AG04450 (cell line): ENCODE data around the gene ALG14. TPM values are rescaled to one million over a fixed set of nuclear protein-coding genes. Genes with fewer than 3 reads are reported as not detected.

Experiments used
- CTCF ChIA-PET: fragments of 300-600, 350-600 bp; formaldehyde crosslinking; extraction: SDS; loops from one replicate; lab custom pipeline; 2022; ENCODE audit warnings: antibody characterized with exemption, inconsistent platforms; lab: Charles Lee
- POLR2A ChIA-PET: fragments of 350-600 bp; formaldehyde crosslinking; extraction: SDS; loops from one replicate; lab custom pipeline; 2021; ENCODE audit warnings: antibody characterized with exemption, inconsistent platforms; lab: Yijun Ruan, JAX
- DNase-seq: peaks from one replicate; pipeline ENCODE4 v3.0.0-alpha.2; 2011; ENCODE audit warnings: low read depth, low spot score
- H3K27ac ChIP-seq: one replicate; pipeline ENCODE4 v1.5.1; 2012; ENCODE audit warnings: low read depth, low read length, control low read depth
- H3K27me3 ChIP-seq: one replicate; pipeline ENCODE4 v1.6.0; 2012; ENCODE audit warnings: low read length; ENCODE audit not compliant: control insufficient read depth, insufficient read depth
- H3K4me3 ChIP-seq: 2 replicates; pipeline ENCODE4 v1.5.1; 2011; ENCODE audit warnings: mild to moderate bottlenecking, low read depth, low read length, control low read depth
- H3K9me3 ChIP-seq: 2 replicates; pipeline ENCODE4 v1.5.1; 2012; ENCODE audit warnings: low read length; ENCODE audit not compliant: control insufficient read depth, insufficient read depth
- polyA plus RNA-seq: library from polyadenylated mRNA; depleted of rRNA; stranded (reverse); fragments of >200 nt; gene quantifications from 2 replicates; pipeline ENCODE4 v1.2.3, GENCODE V29; 2011
- TF ChIP-seq, protein P1 (sequence below): IDR thresholded peaks from 2 replicates; pipeline ENCODE4 v1.5.1; 2011; ENCODE audit warnings: low read depth, low read length, control low read depth, inconsistent platforms

The ALG14 gene
- polyA plus RNA-seq, 1 experiment: 3.1 TPM

DNA sequence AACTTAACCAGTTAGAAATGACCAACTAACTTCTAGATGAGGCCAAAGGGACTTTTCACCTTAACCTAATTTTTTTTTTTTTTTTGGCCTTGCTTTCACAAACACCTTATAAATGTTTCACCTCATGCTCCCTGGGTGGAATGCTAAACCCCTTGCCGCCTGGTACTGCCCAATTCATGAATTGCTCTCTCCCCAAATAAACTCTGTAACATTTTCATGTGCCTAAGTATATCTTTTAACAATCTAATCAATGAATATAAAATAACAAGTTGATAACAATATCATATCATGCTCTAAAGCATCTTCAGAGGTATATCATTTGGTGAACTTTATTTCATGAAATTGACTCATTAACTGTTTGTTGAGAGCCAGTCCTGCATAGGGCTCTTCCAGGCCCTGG is 134.9 kb downstream of the ALG14 start:
- CTCF ChIA-PET: no interaction called here
- POLR2A ChIA-PET: no interaction called here
- DNase-seq: no peak
- H3K27ac ChIP-seq: no peak overlapping the region
- H3K27me3 ChIP-seq: no peaks in the 10 kb centered on the region
- no peaks in the 10 kb centered on the region for H3K9me3 ChIP-seq
- H3K4me3 ChIP-seq: no peak overlapping the region
- TF ChIP-seq, protein P1, sequence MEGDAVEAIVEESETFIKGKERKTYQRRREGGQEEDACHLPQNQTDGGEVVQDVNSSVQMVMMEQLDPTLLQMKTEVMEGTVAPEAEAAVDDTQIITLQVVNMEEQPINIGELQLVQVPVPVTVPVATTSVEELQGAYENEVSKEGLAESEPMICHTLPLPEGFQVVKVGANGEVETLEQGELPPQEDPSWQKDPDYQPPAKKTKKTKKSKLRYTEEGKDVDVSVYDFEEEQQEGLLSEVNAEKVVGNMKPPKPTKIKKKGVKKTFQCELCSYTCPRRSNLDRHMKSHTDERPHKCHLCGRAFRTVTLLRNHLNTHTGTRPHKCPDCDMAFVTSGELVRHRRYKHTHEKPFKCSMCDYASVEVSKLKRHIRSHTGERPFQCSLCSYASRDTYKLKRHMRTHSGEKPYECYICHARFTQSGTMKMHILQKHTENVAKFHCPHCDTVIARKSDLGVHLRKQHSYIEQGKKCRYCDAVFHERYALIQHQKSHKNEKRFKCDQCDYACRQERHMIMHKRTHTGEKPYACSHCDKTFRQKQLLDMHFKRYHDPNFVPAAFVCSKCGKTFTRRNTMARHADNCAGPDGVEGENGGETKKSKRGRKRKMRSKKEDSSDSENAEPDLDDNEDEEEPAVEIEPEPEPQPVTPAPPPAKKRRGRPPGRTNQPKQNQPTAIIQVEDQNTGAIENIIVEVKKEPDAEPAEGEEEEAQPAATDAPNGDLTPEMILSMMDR: no peak

DNA sequence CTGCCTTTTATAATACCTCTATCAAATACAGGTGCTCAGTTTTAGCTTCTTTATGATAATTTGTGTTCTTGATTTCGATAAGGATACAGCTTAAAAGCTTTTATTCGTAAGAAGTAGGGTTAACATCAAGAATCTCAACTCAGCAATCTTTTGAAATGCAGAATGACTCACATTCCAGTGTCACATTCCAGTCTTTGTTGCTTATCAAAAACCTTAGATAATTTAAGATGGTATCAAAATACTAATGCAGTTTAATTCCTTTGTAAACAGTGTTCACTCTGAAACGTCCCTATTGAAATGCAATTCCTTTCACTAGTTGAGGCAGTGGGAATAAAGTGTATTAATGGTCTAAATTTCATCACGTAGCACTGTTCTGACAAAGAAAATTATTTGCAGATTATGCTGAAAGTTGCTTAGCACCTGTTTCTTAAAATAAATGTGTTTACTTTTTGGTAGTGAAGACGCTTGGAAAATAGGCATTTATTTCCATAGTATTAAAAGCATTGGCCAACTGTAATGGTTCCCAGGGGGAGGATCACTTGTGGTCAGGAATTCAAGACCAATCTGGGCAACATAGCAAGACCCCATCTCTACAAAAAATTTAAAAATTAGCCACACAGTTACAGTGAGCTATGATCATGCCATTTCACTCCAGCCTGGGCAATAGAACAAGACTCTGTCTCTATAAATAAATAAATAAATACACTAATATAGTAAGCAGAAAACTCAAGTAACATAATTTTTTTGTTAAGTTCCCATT is 135.7 kb downstream of the ALG14 start:
- POLR2A ChIA-PET: interaction anchor here (1.6 kb wide), 1 partner anchor 9 kb away, joined by 4 read pairs; the partner anchor contains the start of gene CNN3
- TF ChIP-seq, protein P1: no peak
- no peak overlapping the region for H3K4me3 ChIP-seq
- H3K9me3 ChIP-seq: no peaks in the 10 kb centered on the region
- no peak for DNase-seq
- H3K27me3 ChIP-seq: no peaks in the 10 kb centered on the region
- no peak overlapping the region for H3K27ac ChIP-seq
- CTCF ChIA-PET: no interaction called here

DNA sequence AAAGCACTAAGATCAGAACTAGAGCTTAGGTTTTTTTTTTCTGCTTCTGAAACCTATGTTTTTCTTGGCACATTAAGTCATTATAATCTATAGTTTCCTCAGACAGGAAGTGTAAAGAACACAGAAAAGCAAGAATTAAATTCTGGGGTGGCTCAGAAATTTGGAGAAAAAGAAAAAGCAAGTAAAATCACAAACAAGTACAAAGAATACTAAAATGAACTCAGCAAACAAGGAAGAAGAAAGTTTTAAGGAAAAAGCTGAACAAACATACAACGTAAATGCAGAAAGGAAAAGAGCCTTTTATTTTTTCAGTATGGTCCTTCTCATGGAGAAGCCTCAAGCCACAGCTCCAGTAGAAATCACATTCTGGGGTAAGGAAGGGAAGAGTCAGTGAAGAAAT is 137.3 kb downstream of the ALG14 start:
- Histone ChIP-seq H3K9me3 (no peaks in the 10 kb centered on the region), H3K27ac (peak overlapping the region; percentile 11), H3K27me3 (no peaks in the 10 kb centered on the region), H3K4me3 (no peak overlapping the region)
- POLR2A ChIA-PET: interaction anchor here (1.6 kb wide), 1 partner anchor 8 kb away, joined by 4 read pairs; the partner anchor contains the start of gene CNN3
- TF ChIP-seq, protein P1: no peak
- CTCF ChIA-PET: interaction anchor here (0.6 to 1.1 kb wide), 3 partner anchors 55 to 106 kb away, joined by 3 to 5 read pairs (median 3); no protein-coding TSS in a partner anchor
- DNase-seq: no peak

DNA sequence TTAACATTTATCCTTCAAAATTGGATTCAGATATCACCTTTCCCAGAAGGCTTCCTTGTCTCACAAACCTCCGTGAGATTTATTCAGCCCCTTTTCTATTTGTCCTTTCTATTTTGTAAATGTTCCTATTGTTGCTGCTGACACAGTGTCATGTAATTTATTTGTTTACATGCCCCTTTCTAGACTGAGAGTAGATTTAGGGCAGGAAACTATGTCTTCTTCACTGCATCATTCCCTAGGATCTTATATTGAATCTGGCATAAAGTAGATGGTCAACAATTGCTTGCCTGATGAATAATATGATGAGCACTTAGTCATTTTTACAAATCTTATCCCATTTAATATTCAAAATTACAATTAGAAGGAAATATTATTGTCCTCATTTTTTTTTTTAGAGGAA is 137.7 kb downstream of the ALG14 start:
- H3K9me3 ChIP-seq: no peaks in the 10 kb centered on the region
- TF ChIP-seq, protein P1: no peak
- H3K27me3 ChIP-seq: no peaks in the 10 kb centered on the region
- CTCF ChIA-PET: interaction anchor here (0.6 to 1.1 kb wide), 3 partner anchors 54 to 107 kb away, joined by 3 to 5 read pairs (median 3); no protein-coding TSS in a partner anchor
- DNase-seq: no peak
- no peak overlapping the region for H3K27ac ChIP-seq
- H3K4me3 ChIP-seq: no peak overlapping the region
- POLR2A ChIA-PET: interaction anchor here (1.6 kb wide), 1 partner anchor 7 kb away, joined by 4 read pairs; the partner anchor contains the start of gene CNN3

DNA sequence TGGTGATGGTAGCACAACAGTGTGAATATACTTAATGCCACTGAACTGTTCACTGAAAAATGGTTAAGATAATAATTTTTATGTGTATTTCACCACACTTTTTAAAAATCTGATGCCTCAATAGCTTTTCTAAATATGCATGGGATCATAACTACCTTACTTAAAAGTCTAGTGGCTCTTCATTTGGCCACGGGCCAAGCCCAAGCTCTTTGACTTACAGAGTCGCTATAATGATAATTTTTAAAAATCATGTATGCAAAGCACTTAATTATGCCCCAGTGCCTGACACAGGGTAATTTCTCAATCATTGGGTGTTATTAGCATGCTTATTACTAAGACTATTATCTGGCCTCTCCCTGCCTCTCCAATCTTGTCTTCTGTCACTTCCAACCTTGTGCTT is 138.2 kb downstream of the ALG14 start:
- ChIA-PET CTCF (interaction anchor here (0.6 to 1.1 kb wide), 2 partner anchors 80 to 81 kb away, joined by 3 to 5 read pairs; no protein-coding TSS in a partner anchor), POLR2A (no interaction called here)
- Histone ChIP-seq H3K27me3 (no peaks in the 10 kb centered on the region), H3K4me3 (no peak overlapping the region), H3K27ac (no peak overlapping the region), H3K9me3 (no peaks in the 10 kb centered on the region)
- TF ChIP-seq, protein P1: no peak
- DNase-seq: no peak
